CD4-positive, alpha-beta T cell treated with Interferon alpha-2 for 1 hour (primary cell): Measurements from ENCODE around the gene SLC25A36.

ENCODE experiments used
- DNase-seq, 2 donors: peaks; one replicate each; pipeline ENCODE4 v3.0.0-alpha.2; 2020 to 2022

The SLC25A36 gene

GRCh38 chr3:140941434-140942220, at the start of gene SLC25A36:
TSS of gene SLC25A36 (plus strand) at chr3:140941836. CDS start at chr3:140942055, 219 bp downstream.
- DNase-seq: peak; percentile 95

GRCh38 chr3:140896997-140897396, 44.6 kb upstream of the SLC25A36 start:
- DNase-seq: no peak

GRCh38 chr3:140898340-140899180, 43.1 kb upstream of the SLC25A36 start:
- DNase-seq: peak in 1 of 2 donors; percentile 53

- DNase-seq: no peak
Observed at GRCh38 chr3:140899363-140899762, 42.3 kb upstream of the SLC25A36 start.

- no peak for DNase-seq
Observed at GRCh38 chr3:140902791-140903190, 38.8 kb upstream of the SLC25A36 start.

GRCh38 chr3:140903196-140903595, 38.4 kb upstream of the SLC25A36 start:
- DNase-seq: no peak

GRCh38 chr3:140904521-140904920, 37.1 kb upstream of the SLC25A36 start:
- DNase-seq: no peak

GRCh38 chr3:140905559-140905958, 36.1 kb upstream of the SLC25A36 start:
- no peak for DNase-seq

- DNase-seq: no peak
Observed at GRCh38 chr3:140906785-140907184, 34.9 kb upstream of the SLC25A36 start.

- DNase-seq: no peak
Observed at GRCh38 chr3:140910860-140911259, 30.8 kb upstream of the SLC25A36 start.

GRCh38 chr3:140911822-140912221, 29.8 kb upstream of the SLC25A36 start:
- DNase-seq: no peak

GRCh38 chr3:140913728-140914127, 27.9 kb upstream of the SLC25A36 start:
- DNase-seq: no peak

GRCh38 chr3:140914384-140914945, 27.2 kb upstream of the SLC25A36 start:
- DNase-seq: no peak

- DNase-seq: no peak
Observed at GRCh38 chr3:140916603-140917002, 25.0 kb upstream of the SLC25A36 start.

- no peak for DNase-seq
Observed at GRCh38 chr3:140917772-140918171, 23.9 kb upstream of the SLC25A36 start.

GRCh38 chr3:140920029-140920428, 21.6 kb upstream of the SLC25A36 start:
- DNase-seq: no peak

GRCh38 chr3:140922634-140923033, 19.0 kb upstream of the SLC25A36 start:
- DNase-seq: peak in 1 of 2 donors; percentile 15

GRCh38 chr3:140924097-140924873, 17.4 kb upstream of the SLC25A36 start:
- DNase-seq: no peak

- DNase-seq: no peak
Observed at GRCh38 chr3:140927279-140928069, 14.2 kb upstream of the SLC25A36 start.

- DNase-seq: no peak
Observed at GRCh38 chr3:140929446-140929845, 12.2 kb upstream of the SLC25A36 start.

GRCh38 chr3:140931016-140931454, 10.6 kb upstream of the SLC25A36 start:
- DNase-seq: no peak

GRCh38 chr3:140931801-140932200, 9.8 kb upstream of the SLC25A36 start:
- no peak for DNase-seq
